GM12878 (cell line): ENCODE results near the gene RASD1. TPM values are rescaled to one million over a fixed set of nuclear protein-coding genes. Genes with fewer than 3 reads are reported as not detected.

ENCODE experiments used
- ATAC-seq: fragments of 200-7000 bp; cut with Tn5 transposase; 3 replicates; pipeline ENCODE4 v1.9.1; 2020; ENCODE audit warnings: mild to moderate bottlenecking, moderate library complexity
- BruUV-seq: library from RNA; stranded (reverse); fragments of 400-500 nt; replicated peaks from 2 replicates; lab custom pipeline; 2021; lab: Mats Ljungman, UMichigan
- CTCF ChIA-PET: fragments of 300-600 bp; sonication (Branson Sonifier 250); formaldehyde crosslinking; extraction: SDS; loops from one replicate; lab custom pipeline; 2021; ENCODE audit warnings: inconsistent platforms; lab: Yijun Ruan, JAX
- POLR2A ChIA-PET: fragments of 350-600 bp; formaldehyde crosslinking; extraction: SDS; loops from one replicate; lab custom pipeline; 2021; ENCODE audit warnings: inconsistent platforms; lab: Charles Lee
- RAD21 ChIA-PET: fragments of 300-600 bp; sonication (Branson Sonifier 250); formaldehyde crosslinking; loops from one replicate; lab custom pipeline; 2023; ENCODE audit warnings: antibody characterized with exemption; ENCODE audit not compliant: unreplicated experiment; lab: Charles Lee
- SMC1A ChIA-PET: fragments of 300-600 bp; sonication (Branson Sonifier 250); formaldehyde crosslinking; loops from one replicate; lab custom pipeline; 2023; ENCODE audit not compliant: unreplicated experiment, uncharacterized antibody; lab: Charles Lee
- DNase-seq: peaks from one replicate; pipeline ENCODE4 v3.0.0-alpha.2; 2011; ENCODE audit warnings: low read depth, low spot score
- FAIRE-seq: peaks from 3 replicates; lab custom pipeline; 2011; peaks lifted over from hg19 to GRCh38; lab: Jason Lieb, UNC
- H2AFZ ChIP-seq: 2 replicates; pipeline ENCODE4 v1.6.0; 2011; ENCODE audit warnings: low read depth, low read length, control low read depth; ENCODE audit not compliant: control insufficient read depth
- H3K27ac ChIP-seq: 2 replicates; pipeline ENCODE4 v1.5.1; 2011; ENCODE audit warnings: control low read depth; ENCODE audit not compliant: control insufficient read depth, insufficient read depth
- H3K27me3 ChIP-seq, 2 experiments: replicated peaks in 1 of 2; 2 replicates each; pipeline versions ENCODE4 v1.6.0 to v1.6.1; 2011; ENCODE audit warnings: low read length in 1 of 2; ENCODE audit not compliant: control insufficient read depth in 2 of 2, insufficient read depth in 2 of 2
- H3K36me3 ChIP-seq, 2 experiments: 2 replicates each; pipeline ENCODE4 v1.5.1; 2011; ENCODE audit warnings: low read length in 1 of 2; ENCODE audit not compliant: control insufficient read depth in 2 of 2, insufficient read depth in 2 of 2
- H3K4me1 ChIP-seq: 2 replicates; pipeline ENCODE4 v1.6.1; 2011; ENCODE audit warnings: mild to moderate bottlenecking, low read length, moderate library complexity, mixed read lengths; ENCODE audit not compliant: control insufficient read depth, insufficient read depth
- H3K4me2 ChIP-seq: 2 replicates; pipeline ENCODE4 v1.6.0; 2011; ENCODE audit warnings: control low read depth; ENCODE audit not compliant: control insufficient read depth, insufficient read depth
- H3K4me3 ChIP-seq: fragments of 200-600 bp; sonication (generic); 2 replicates; pipeline ENCODE4 v1.5.1; 2016
- H3K79me2 ChIP-seq: 2 replicates; pipeline ENCODE4 v1.6.0; 2011; ENCODE audit warnings: low read length; ENCODE audit not compliant: control insufficient read depth, insufficient read depth
- H3K9ac ChIP-seq: 2 replicates; pipeline ENCODE4 v1.8.0; 2011; ENCODE audit warnings: low read length, control low read depth, mixed read lengths; ENCODE audit not compliant: control insufficient read depth, insufficient read depth
- H3K9me3 ChIP-seq: replicated peaks from 3 replicates; pipeline ENCODE4 v1.5.1; 2011; ENCODE audit warnings: mild to moderate bottlenecking, low read length; ENCODE audit not compliant: control insufficient read depth, insufficient read depth
- H4K20me1 ChIP-seq: 2 replicates; pipeline ENCODE4 v1.6.0; 2011; ENCODE audit not compliant: control insufficient read depth, insufficient read depth
- DPF2 ChIP-seq: fragments of 450-650 bp; IDR thresholded peaks from 2 replicates; pipeline ENCODE4 v1.6.1; 2017; ENCODE audit warnings: mild to moderate bottlenecking
- PML ChIP-seq: IDR thresholded peaks from 2 replicates; pipeline ENCODE4 v1.6.1; 2012; ENCODE audit warnings: low read length, inconsistent platforms
- POLR2A ChIP-seq: IDR thresholded peaks from 2 replicates; pipeline ENCODE4 v1.6.1; 2011; ENCODE audit warnings: low read depth, mild to moderate bottlenecking, low read length
- RFX5 ChIP-seq: IDR thresholded peaks from 2 replicates; pipeline ENCODE4 v1.6.1; 2011; ENCODE audit warnings: low read depth, low read length, improper control_type of control experiment
- TCF3 ChIP-seq: IDR thresholded peaks from 2 replicates; pipeline ENCODE4 v1.6.1; 2012; ENCODE audit warnings: low read depth, mild to moderate bottlenecking, low read length, borderline replicate concordance; ENCODE audit not compliant: insufficient read depth
- WGBS: methylation state at CpG from one replicate; pipeline ENCODE4 v1.1.6; 2016; ENCODE audit warnings: low lambda C conversion rate; ENCODE audit not compliant: insufficient replicate concordance, insufficient coverage; ENCODE audit errors: missing lambda C conversion rate; 5-methylcytosine and 5-hydroxymethylcytosine counted together
- in situ Hi-C: fragments of 300-500 bp; cut with MboI; formaldehyde crosslinking; loops from 9 replicates; pipeline ENCODE4 v1.14.3; 2018; ENCODE audit warnings: mixed read lengths
- intact Hi-C: fragments of 100-400 bp; cut with micrococcal nuclease; formaldehyde crosslinking; loops from one replicate; pipeline ENCODE4 v1.14.2; 2022; ENCODE audit not compliant: unreplicated experiment
- polyA plus RNA-seq, 11 experiments: library from polyadenylated mRNA; depleted of rRNA in 4 of 11; unstranded in 6 of 11; stranded (reverse) in 5 of 11; fragments of >200 nt; fragmentation: Nextera tagmentation in 4 of 11; fragmentation: Illumina TruSeq in 1 of 11; extraction: Ambion mirVana in 4 of 11; extraction: Trizol in 1 of 11; gene quantifications; 1 replicate in 1 of 11; 2 replicates in 10 of 11; pipeline versions ENCODE4 v1.2.1 to v1.2.3, GENCODE V29; 2011 to 2016; ENCODE audit warnings: inconsistent platforms in 2 of 11, missing spikeins in 2 of 11, low read depth in 1 of 11
- total RNA-seq, 4 experiments: library from RNA; depleted of rRNA in 3 of 4; stranded (reverse); fragments of >200 nt in 3 of 4; fragmentation: Illumina TruSeq in 1 of 4; extraction: Trizol in 1 of 4; gene quantifications; 2 replicates each; pipeline versions ENCODE4 v1.2.1 to v1.2.3, GENCODE V29; 2013 to 2021

The RASD1 gene
- total and polyA plus RNA-seq, 10 of the 15 experiments (the other 5 are each of a cell fraction or from before 2014, with no cell fraction given), result 0.14 to 0.33 TPM; not detected in 8

GRCh38 chr17:17493986-17494466, 2.2 kb downstream of the RASD1 start:
- Histone ChIP-seq H3K4me2 (no peak overlapping the region), H3K27me3 (peaks cover 2 to 10% of the 10 kb centered on the region in 2 experiments; a peak in 3 of 4 replicates), H3K9ac (no peak overlapping the region), H3K79me2 (no peaks in the 10 kb centered on the region), H2AFZ (no peak overlapping the region), H3K4me3 (no peak overlapping the region), H3K9me3 (no peaks in the 10 kb centered on the region), H3K36me3 (peaks cover 3 to 4% of the 10 kb centered on the region in 2 experiments; a peak in 1 of 4 replicates), H4K20me1 (0 out of 2 replicates have a peak, but pooled peaks cover 3% of the 10 kb centered on the region), H3K27ac (no peak overlapping the region), H3K4me1 (peaks cover 4% of the 10 kb centered on the region; the same call in 1 of the 2 replicates)
- ChIA-PET POLR2A (no interaction called here), CTCF (no interaction called here), SMC1A (no interaction called here), RAD21 (no interaction called here)
- no peak for ATAC-seq
- intact Hi-C loops (no loop called here), in situ Hi-C loops (no loop called here)
- TF ChIP-seq TCF3, result no peak
- TF ChIP-seq PML, result no peak
- no peak for TF ChIP-seq DPF2
- TF ChIP-seq RFX5, result no peak
- no peak for DNase-seq
- BruUV-seq, result no TSS peak
- FAIRE-seq, result no peak
- 86% methylated on average over 5 of the region's 5 CpGs for WGBS

GRCh38 chr17:17493249-17493985, 2.8 kb downstream of the RASD1 start:
- Histone ChIP-seq H2AFZ (no peak overlapping the region), H3K4me3 (no peak overlapping the region), H3K27ac (no peak overlapping the region), H4K20me1 (0 out of 2 replicates have a peak, but pooled peaks cover 3% of the 10 kb centered on the region), H3K27me3 (peaks cover 2 to 10% of the 10 kb centered on the region in 2 experiments; a peak in 3 of 4 replicates), H3K9ac (no peak overlapping the region), H3K79me2 (no peaks in the 10 kb centered on the region), H3K4me1 (peaks cover 4% of the 10 kb centered on the region; the same call in 1 of the 2 replicates), H3K36me3 (peaks cover 3 to 4% of the 10 kb centered on the region in 2 experiments; a peak in 1 of 4 replicates), H3K4me2 (no peak overlapping the region), H3K9me3 (no peaks in the 10 kb centered on the region)
- in situ Hi-C loops, result no loop called here
- ChIA-PET POLR2A (no interaction called here), SMC1A (no interaction called here), CTCF (interaction anchor here (1.5 kb wide), 1 partner anchor 138 kb away, joined by 6 read pairs; no protein-coding TSS in a partner anchor), RAD21 (no interaction called here)
- FAIRE-seq (no peak), ATAC-seq (no peak), DNase-seq (no peak)
- TF ChIP-seq POLR2A, result 0 out of 2 replicates have a peak, but pooled peaks have one; percentile 34
- no peak for TF ChIP-seq DPF2
- intact Hi-C loops, result no loop called here
- 87% methylated on average over 15 of the region's 15 CpGs for WGBS
- BruUV-seq, result no TSS peak
